ENCODE results near the gene PYGO2. TPM values are rescaled to one million over a fixed set of nuclear protein-coding genes. Genes with fewer than 3 reads are reported as not detected.

Gene PYGO2
- total and polyA plus RNA-seq, 7 donors = 13.6 to 26.9 (median 16.8) TPM

- intact Hi-C loops (cut with DNase I) = loop anchor here (1.0 to 5.0 kb wide), 3 partner anchors 28 to 88 kb away; partner anchors contain the start of genes EFNA4 and ZBTB7B
- TF ChIP-seq POLR2A (IDR thresholded peaks at IDR 0.05) = peak; percentile 57 to 59
- TF ChIP-seq EP300 (IDR thresholded peaks at IDR 0.05) = no peak
- peak; percentile 68 to 88 (median 78) for TF ChIP-seq POLR2AphosphoS5 (IDR thresholded peaks at IDR 0.05)
- H3K36me3 ChIP-seq = peaks cover 0 to 3% (median 0%) of the 10 kb centered on the region in 4 donors
- DNase-seq = peak; percentile 99
- no peaks in the 10 kb centered on the region for H3K27me3 ChIP-seq
- no peaks in the 10 kb centered on the region for H3K9me3 ChIP-seq
- peaks cover 0 to 51% (median 45%) of the 10 kb centered on the region in 4 donors for H3K4me1 ChIP-seq
- WGBS, 2 donors = 0% methylated on average over 47 of the region's 47 CpGs
- H3K4me3 ChIP-seq = peak within 1 kb of the TSS; percentile 60 to 77 (median 70)
- H3K27ac ChIP-seq = peak within 1 kb of the TSS; percentile 95 to 98 (median 96)
Measured at GRCh38 chr1:154974102-154974807, 12.7 kb upstream of the PYGO2 start, which contains the start of gene CKS1B. CKS1B (plus strand) TSS chr1:154974681; CDS start chr1:154974746, 65 bp downstream.

GRCh38 chr1:154973344-154974101, 11.9 kb upstream of the PYGO2 start:
- Histone ChIP-seq H3K27me3 (no peaks in the 10 kb centered on the region), H3K27ac (peak overlapping the region; percentile 95 to 98 (median 96)), H3K9me3 (no peaks in the 10 kb centered on the region), H3K4me1 (peaks cover 0 to 59% (median 53%) of the 10 kb centered on the region in 4 donors), H3K36me3 (peaks cover 0 to 1% (median under 1%) of the 10 kb centered on the region in 4 donors), H3K4me3 (peak overlapping the region; percentile 60 to 77 (median 70))
- DNase-seq = peak; percentile 98
- TF ChIP-seq EP300 (IDR thresholded peaks at IDR 0.05) = no peak
- TF ChIP-seq CTCF (IDR thresholded peaks at IDR 0.05) = peak in 1 of 4 experiments; percentile 36
- peak in 1 of 2 donors; percentile 59 for TF ChIP-seq POLR2A (IDR thresholded peaks at IDR 0.05)
- peak; percentile 53 to 87 (median 56) for TF ChIP-seq POLR2AphosphoS5 (IDR thresholded peaks at IDR 0.05)
- 2 to 5% methylated on average over 37 of the region's 37 CpGs for WGBS, 2 donors
- intact Hi-C loops (cut with DNase I) = loop anchor here (1.0 to 5.0 kb wide), 3 partner anchors 29 to 89 kb away; partner anchors contain the start of genes EFNA4 and ZBTB7B

GRCh38 chr1:154972517-154973343, 11.1 kb upstream of the PYGO2 start:
- Histone ChIP-seq H3K4me3 (peak overlapping the region in 3 of 4 donors; percentile 69 to 77 (median 72)), H3K27ac (peak overlapping the region; percentile 95 to 98 (median 96)), H3K9me3 (no peaks in the 10 kb centered on the region), H3K27me3 (no peaks in the 10 kb centered on the region), H3K36me3 (peaks cover 0 to 9% (median 8%) of the 10 kb centered on the region in 4 donors), H3K4me1 (peaks cover 0 to 60% (median 58%) of the 10 kb centered on the region in 4 donors)
- peak; percentile 78 for DNase-seq
- TF ChIP-seq EP300 (IDR thresholded peaks at IDR 0.05) = peak in 2 of 4 donors; percentile 40 to 57
- no peak for TF ChIP-seq POLR2A (IDR thresholded peaks at IDR 0.05)
- TF ChIP-seq POLR2AphosphoS5 (IDR thresholded peaks at IDR 0.05) = peak; percentile 26 to 69 (median 40)
- TF ChIP-seq CTCF (IDR thresholded peaks at IDR 0.05) = no peak
- WGBS, 2 donors = 11 to 46% methylated on average over 18 of the region's 18 CpGs
- intact Hi-C loops (cut with DNase I) = loop anchor here (5.0 kb wide), 1 partner anchor 90 kb away; the partner anchor contains the start of gene EFNA4

- peak overlapping the region; percentile 95 to 98 (median 96) for H3K27ac ChIP-seq
- H3K27me3 ChIP-seq = no peaks in the 10 kb centered on the region
- peaks cover 0 to 60% (median 58%) of the 10 kb centered on the region in 4 donors for H3K4me1 ChIP-seq
- H3K4me3 ChIP-seq = no peak overlapping the region
- no peaks in the 10 kb centered on the region for H3K9me3 ChIP-seq
- peaks cover 2 to 15% (median 13%) of the 10 kb centered on the region in 4 donors for H3K36me3 ChIP-seq
- no peak for DNase-seq
- intact Hi-C loops (cut with DNase I) = loop anchor here (5.0 kb wide), 1 partner anchor 90 kb away; the partner anchor contains the start of gene EFNA4
- TF ChIP-seq POLR2AphosphoS5 (IDR thresholded peaks at IDR 0.05) (no peak), CTCF (IDR thresholded peaks at IDR 0.05) (no peak), POLR2A (IDR thresholded peaks at IDR 0.05) (no peak), EP300 (IDR thresholded peaks at IDR 0.05) (no peak)
- WGBS, 2 donors = 62 to 66% methylated on average over 3 of the region's 3 CpGs
Measured at GRCh38 chr1:154972213-154972516, 10.6 kb upstream of the PYGO2 start.

Measured in sigmoid colon (tissue), 7 donors.